GM23338 (cell line): ENCODE data around the gene NDUFA11. TPM values are rescaled to one million over a fixed set of nuclear protein-coding genes. Genes with fewer than 3 reads are reported as not detected.
A peak's percentile ranks its signal among the peaks of the same experiment; 100 is the strongest.

Experiments
- ATAC-seq: fragments of 200-7000 bp; cut with Tn5 transposase; 3 replicates; pipeline ENCODE4 v1.9.1; 2020
- DNase-seq: peaks from one replicate; pipeline ENCODE4 v3.0.0-alpha.2; 2015; ENCODE audit warnings: low spot score
- H2AFZ ChIP-seq: fragments of 200-600 bp; sonication (generic); 2 replicates; pipeline ENCODE4 v1.8.0; 2016; ENCODE audit warnings: antibody characterized with exemption, mild to moderate bottlenecking, moderate library complexity
- H3F3A ChIP-seq: fragments of 200-600 bp; sonication (generic); replicated peaks from 2 replicates; pipeline ENCODE4 v1.8.0; 2017; ENCODE audit warnings: antibody characterized with exemption, mixed run types, low read depth
- H3K27ac ChIP-seq: fragments of 200-600 bp; sonication (generic); 2 replicates; pipeline ENCODE4 v1.6.1; 2016; ENCODE audit warnings: low read depth
- H3K27me3 ChIP-seq: fragments of 200-600 bp; sonication (generic); 2 replicates; pipeline ENCODE4 v1.8.0; 2016; ENCODE audit warnings: mild to moderate bottlenecking, mixed run types, moderate library complexity; ENCODE audit not compliant: insufficient read depth
- H3K36me3 ChIP-seq: fragments of 200-600 bp; sonication (generic); 2 replicates; pipeline ENCODE4 v1.8.0; 2016; ENCODE audit warnings: mild to moderate bottlenecking; ENCODE audit not compliant: insufficient read depth
- H3K4me1 ChIP-seq: fragments of 200-600 bp; sonication (generic); 2 replicates; pipeline ENCODE4 v1.8.0; 2016; ENCODE audit warnings: mild to moderate bottlenecking, moderate library complexity; ENCODE audit not compliant: insufficient read depth
- H3K4me2 ChIP-seq: fragments of 200-600 bp; sonication (generic); 2 replicates; pipeline ENCODE4 v1.7.1; 2017; ENCODE audit warnings: mixed run types
- H3K4me3 ChIP-seq: fragments of 200-600 bp; sonication (generic); 2 replicates; pipeline ENCODE4 v1.6.1; 2016; ENCODE audit warnings: mixed run types
- H3K79me2 ChIP-seq: fragments of 200-600 bp; sonication (generic); replicated peaks from 2 replicates; pipeline ENCODE4 v1.8.0; 2017; ENCODE audit warnings: mild to moderate bottlenecking; ENCODE audit not compliant: insufficient read depth
- H3K9me2 ChIP-seq: fragments of 200-600 bp; sonication (generic); 2 replicates; pipeline ENCODE4 v1.8.0; 2017; ENCODE audit not compliant: insufficient read depth
- H4K20me1 ChIP-seq: fragments of 200-600 bp; sonication (generic); replicated peaks from 2 replicates; pipeline ENCODE4 v1.8.0; 2017; ENCODE audit warnings: mild to moderate bottlenecking; ENCODE audit not compliant: insufficient read depth
- H3K27ac Mint-ChIP-seq: 2 replicates; pipeline ENCODE4 v1.8.0; 2020; ENCODE audit warnings: inconsistent platforms, mild to moderate bottlenecking, moderate library complexity, mixed read lengths
- H3K27me3 Mint-ChIP-seq: 3 replicates; pipeline ENCODE4 v1.8.0; 2022; ENCODE audit warnings: low read depth, mild to moderate bottlenecking, moderate library complexity, mixed read lengths, inconsistent platforms; ENCODE audit not compliant: insufficient read depth, poor library complexity
- H3K36me3 Mint-ChIP-seq: 3 replicates; pipeline ENCODE4 v1.8.0; 2021; ENCODE audit warnings: low read depth, mild to moderate bottlenecking, inconsistent platforms, moderate library complexity, mixed read lengths
- H3K4me1 Mint-ChIP-seq: 3 replicates; pipeline ENCODE4 v1.8.0; 2020; ENCODE audit warnings: mild to moderate bottlenecking, inconsistent platforms, mixed read lengths
- H3K4me3 Mint-ChIP-seq: 3 replicates; pipeline ENCODE4 v1.8.0; 2021; ENCODE audit warnings: moderate library complexity, mild to moderate bottlenecking, inconsistent platforms, mixed read lengths
- H3K9me3 Mint-ChIP-seq: 3 replicates; pipeline ENCODE4 v1.8.0; 2020; ENCODE audit warnings: moderate library complexity, mild to moderate bottlenecking, inconsistent platforms, mixed read lengths
- CREB1 ChIP-seq: fragments of 250-450 bp; sonication (Bioruptor Pico); IDR thresholded peaks from 2 replicates; pipeline ENCODE4 v1.5.0; 2020; ENCODE audit warnings: low read depth, mild to moderate bottlenecking, moderate library complexity
- ETS1 ChIP-seq: IDR thresholded peaks from 2 replicates; pipeline ENCODE4 v1.6.1; 2016; ENCODE audit warnings: antibody characterized with exemption
- ZNF114 ChIP-seq: fragments of 250-450 bp; sonication (Bioruptor Pico); IDR thresholded peaks from 2 replicates; pipeline ENCODE4 v1.5.0; 2020; ENCODE audit warnings: mild to moderate bottlenecking, moderate library complexity
- polyA plus RNA-seq: library from polyadenylated mRNA; unstranded; fragments of >200 nt; fragmentation: Nextera tagmentation; extraction: Ambion mirVana; gene quantifications from 2 replicates; pipeline ENCODE4 v1.2.1, GENCODE V29; 2016
- total RNA-seq: library from RNA; depleted of rRNA; stranded (reverse); fragments of >200 nt; shearing (Covaris generic); gene quantifications from 2 replicates; pipeline ENCODE4 v1.2.3, GENCODE V29; 2014
- TF ChIP-seq, protein P1 (sequence below): fragments of 250-450 bp; sonication (Bioruptor Pico); IDR thresholded peaks from 2 replicates; pipeline ENCODE4 v1.5.0; 2020; ENCODE audit warnings: mild to moderate bottlenecking, moderate library complexity

NDUFA11 gene
- total and polyA plus RNA-seq, 2 experiments from 2014 or later: 171 to 523 TPM

DNA sequence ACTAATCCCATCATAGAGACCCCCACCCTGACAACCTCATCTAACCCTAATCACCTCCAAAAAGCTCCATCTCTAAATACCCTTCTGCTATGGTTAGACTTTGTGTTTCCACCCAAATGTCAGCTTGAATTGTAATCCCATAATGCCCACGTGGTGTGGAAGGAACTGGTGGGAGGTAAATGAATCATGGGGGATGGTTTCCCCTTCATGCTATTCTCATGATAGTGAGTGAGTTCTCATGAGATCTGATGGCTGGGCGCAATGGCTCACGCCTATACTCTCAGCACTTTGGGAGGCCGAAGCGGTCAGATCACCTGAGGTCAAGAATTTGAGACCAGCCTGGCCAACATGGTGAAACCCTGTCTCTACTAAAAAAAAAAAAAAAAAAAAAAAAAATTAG lies 3.7 kb upstream of the NDUFA11 start (continued):
- TF ChIP-seq, protein P1, sequence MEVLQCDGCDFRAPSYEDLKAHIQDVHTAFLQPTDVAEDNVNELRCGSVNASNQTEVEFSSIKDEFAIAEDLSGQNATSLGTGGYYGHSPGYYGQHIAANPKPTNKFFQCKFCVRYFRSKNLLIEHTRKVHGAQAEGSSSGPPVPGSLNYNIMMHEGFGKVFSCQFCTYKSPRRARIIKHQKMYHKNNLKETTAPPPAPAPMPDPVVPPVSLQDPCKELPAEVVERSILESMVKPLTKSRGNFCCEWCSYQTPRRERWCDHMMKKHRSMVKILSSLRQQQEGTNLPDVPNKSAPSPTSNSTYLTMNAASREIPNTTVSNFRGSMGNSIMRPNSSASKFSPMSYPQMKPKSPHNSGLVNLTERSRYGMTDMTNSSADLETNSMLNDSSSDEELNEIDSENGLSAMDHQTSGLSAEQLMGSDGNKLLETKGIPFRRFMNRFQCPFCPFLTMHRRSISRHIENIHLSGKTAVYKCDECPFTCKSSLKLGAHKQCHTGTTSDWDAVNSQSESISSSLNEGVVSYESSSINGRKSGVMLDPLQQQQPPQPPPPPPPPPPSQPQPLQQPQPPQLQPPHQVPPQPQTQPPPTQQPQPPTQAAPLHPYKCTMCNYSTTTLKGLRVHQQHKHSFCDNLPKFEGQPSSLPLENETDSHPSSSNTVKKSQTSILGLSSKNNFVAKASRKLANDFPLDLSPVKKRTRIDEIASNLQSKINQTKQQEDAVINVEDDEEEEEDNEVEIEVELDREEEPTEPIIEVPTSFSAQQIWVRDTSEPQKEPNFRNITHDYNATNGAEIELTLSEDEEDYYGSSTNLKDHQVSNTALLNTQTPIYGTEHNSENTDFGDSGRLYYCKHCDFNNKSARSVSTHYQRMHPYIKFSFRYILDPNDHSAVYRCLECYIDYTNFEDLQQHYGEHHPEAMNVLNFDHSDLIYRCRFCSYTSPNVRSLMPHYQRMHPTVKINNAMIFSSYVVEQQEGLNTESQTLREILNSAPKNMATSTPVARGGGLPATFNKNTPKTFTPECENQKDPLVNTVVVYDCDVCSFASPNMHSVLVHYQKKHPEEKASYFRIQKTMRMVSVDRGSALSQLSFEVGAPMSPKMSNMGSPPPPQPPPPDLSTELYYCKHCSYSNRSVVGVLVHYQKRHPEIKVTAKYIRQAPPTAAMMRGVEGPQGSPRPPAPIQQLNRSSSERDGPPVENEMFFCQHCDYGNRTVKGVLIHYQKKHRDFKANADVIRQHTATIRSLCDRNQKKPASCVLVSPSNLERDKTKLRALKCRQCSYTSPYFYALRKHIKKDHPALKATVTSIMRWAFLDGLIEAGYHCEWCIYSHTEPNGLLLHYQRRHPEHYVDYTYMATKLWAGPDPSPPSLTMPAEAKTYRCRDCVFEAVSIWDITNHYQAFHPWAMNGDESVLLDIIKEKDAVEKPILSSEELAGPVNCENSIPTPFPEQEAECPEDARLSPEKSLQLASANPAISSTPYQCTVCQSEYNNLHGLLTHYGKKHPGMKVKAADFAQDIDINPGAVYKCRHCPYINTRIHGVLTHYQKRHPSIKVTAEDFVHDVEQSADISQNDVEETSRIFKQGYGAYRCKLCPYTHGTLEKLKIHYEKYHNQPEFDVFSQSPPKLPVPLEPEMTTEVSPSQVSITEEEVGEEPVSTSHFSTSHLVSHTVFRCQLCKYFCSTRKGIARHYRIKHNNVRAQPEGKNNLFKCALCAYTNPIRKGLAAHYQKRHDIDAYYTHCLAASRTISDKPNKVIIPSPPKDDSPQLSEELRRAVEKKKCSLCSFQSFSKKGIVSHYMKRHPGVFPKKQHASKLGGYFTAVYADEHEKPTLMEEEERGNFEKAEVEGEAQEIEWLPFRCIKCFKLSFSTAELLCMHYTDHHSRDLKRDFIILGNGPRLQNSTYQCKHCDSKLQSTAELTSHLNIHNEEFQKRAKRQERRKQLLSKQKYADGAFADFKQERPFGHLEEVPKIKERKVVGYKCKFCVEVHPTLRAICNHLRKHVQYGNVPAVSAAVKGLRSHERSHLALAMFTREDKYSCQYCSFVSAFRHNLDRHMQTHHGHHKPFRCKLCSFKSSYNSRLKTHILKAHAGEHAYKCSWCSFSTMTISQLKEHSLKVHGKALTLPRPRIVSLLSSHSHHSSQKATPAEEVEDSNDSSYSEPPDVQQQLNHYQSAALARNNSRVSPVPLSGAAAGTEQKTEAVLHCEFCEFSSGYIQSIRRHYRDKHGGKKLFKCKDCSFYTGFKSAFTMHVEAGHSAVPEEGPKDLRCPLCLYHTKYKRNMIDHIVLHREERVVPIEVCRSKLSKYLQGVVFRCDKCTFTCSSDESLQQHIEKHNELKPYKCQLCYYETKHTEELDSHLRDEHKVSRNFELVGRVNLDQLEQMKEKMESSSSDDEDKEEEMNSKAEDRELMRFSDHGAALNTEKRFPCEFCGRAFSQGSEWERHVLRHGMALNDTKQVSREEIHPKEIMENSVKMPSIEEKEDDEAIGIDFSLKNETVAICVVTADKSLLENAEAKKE: no peak

- H3K4me3 ChIP-seq: peak overlapping the region; percentile 76
- no peaks in the 10 kb centered on the region for H3K27me3 ChIP-seq
- peaks cover 17% of the 10 kb centered on the region for H4K20me1 ChIP-seq
- DNase-seq (no peak), ATAC-seq (no peak)
- H3K36me3 Mint-ChIP-seq: peaks cover 13% of the 10 kb centered on the region
- 0 out of 2 replicates have a peak overlapping the region, but pooled peaks have one; percentile 11 for H3K27ac ChIP-seq
- H3F3A ChIP-seq: no peaks in the 10 kb centered on the region
- H3K4me3 Mint-ChIP-seq: peak overlapping the region; percentile 99
- peaks cover 32% of the 10 kb centered on the region for H3K79me2 ChIP-seq
- no peaks in the 10 kb centered on the region for H3K36me3 ChIP-seq
- peaks cover 16% of the 10 kb centered on the region for H3K27me3 Mint-ChIP-seq
- no peaks in the 10 kb centered on the region for H3K9me2 ChIP-seq
- H3K4me1 ChIP-seq: no peaks in the 10 kb centered on the region
- peak overlapping the region; percentile 87; the same call in 1 of the 2 replicates for H2AFZ ChIP-seq
- H3K4me1 Mint-ChIP-seq: 0 out of 3 replicates have a peak, but pooled peaks cover 3% of the 10 kb centered on the region
- no peaks in the 10 kb centered on the region for H3K9me3 Mint-ChIP-seq
- H3K4me2 ChIP-seq: peak overlapping the region; percentile 88
- no peak for TF ChIP-seq ETS1
- TF ChIP-seq, protein P1: no peak
- no peak for TF ChIP-seq ZNF114 (CRISPR knock-in tag)
- no peak for TF ChIP-seq CREB1 (CRISPR knock-in tag)
- no peak overlapping the region for H3K27ac Mint-ChIP-seq
Measured at GRCh38 chr19:5905114-5905778, 1.7 kb upstream of the NDUFA11 start.
